CD14-positive monocyte (primary cell): Measurements from ENCODE around the gene DGKQ. TPM values are rescaled to one million over a fixed set of nuclear protein-coding genes. Genes with fewer than 3 reads are reported as not detected.

Experiments
- DNase-seq, 3 donors: peaks; one replicate each; pipeline ENCODE4 v3.0.0-alpha.2; 2011 to 2022
- H2AFZ ChIP-seq: 2 replicates; pipeline ENCODE4 v1.6.0; 2012; ENCODE audit warnings: mild to moderate bottlenecking, low read depth, low read length, inconsistent platforms; ENCODE audit not compliant: insufficient read depth, poor library complexity, severe bottlenecking
- H3K27ac ChIP-seq, 2 donors: 1 replicate in 1 of 2; 2 replicates in 1 of 2; pipeline ENCODE4 v1.5.1; 2012 to 2013; ENCODE audit warnings: low read length in 2 of 2, control low read depth in 1 of 2, inconsistent platforms in 1 of 2, low read depth in 1 of 2, mild to moderate bottlenecking in 1 of 2
- H3K27me3 ChIP-seq, 2 donors: one replicate each; pipeline versions ENCODE4 v1.6.0 to v1.6.1; 2011 to 2013; ENCODE audit warnings: low read length in 2 of 2; ENCODE audit not compliant: control insufficient read depth in 2 of 2, insufficient read depth in 2 of 2
- H3K36me3 ChIP-seq, 2 donors: replicated peaks in 1 of 2; 1 replicate in 1 of 2; 2 replicates in 1 of 2; pipeline versions ENCODE4 v1.5.1 to v1.6.1; 2012 to 2013; ENCODE audit warnings: low read length in 2 of 2, control low read depth in 1 of 2, inconsistent platforms in 1 of 2, mild to moderate bottlenecking in 1 of 2; ENCODE audit not compliant: insufficient read depth in 2 of 2, control insufficient read depth in 1 of 2
- H3K4me1 ChIP-seq, 2 donors: 1 replicate in 1 of 2; 2 replicates in 1 of 2; pipeline versions ENCODE4 v1.5.1 to v1.6.1; 2012 to 2013; ENCODE audit warnings: low read length in 2 of 2, control low read depth in 1 of 2, inconsistent platforms in 1 of 2, mild to moderate bottlenecking in 1 of 2, moderate library complexity in 1 of 2; ENCODE audit not compliant: insufficient read depth in 2 of 2, control insufficient read depth in 1 of 2
- H3K4me2 ChIP-seq: replicated peaks from 2 replicates; pipeline ENCODE3; 2012; ENCODE audit warnings: low read length, moderate library complexity, mild to moderate bottlenecking; ENCODE audit not compliant: poor library complexity, severe bottlenecking; ENCODE audit errors: extremely low read depth
- H3K4me3 ChIP-seq, 3 experiments: fragments of 200-600 bp in 1 of 3; sonication (generic) in 1 of 3; replicated peaks in 1 of 3; 1 replicate in 2 of 3; 2 replicates in 1 of 3; pipeline ENCODE4 v1.5.1; 2011 to 2013; ENCODE audit warnings: low read length in 3 of 3, mild to moderate bottlenecking in 3 of 3, control low read depth in 2 of 3, low read depth in 2 of 3, inconsistent platforms in 1 of 3, moderate library complexity in 1 of 3
- H3K79me2 ChIP-seq: 2 replicates; pipeline ENCODE4 v1.6.0; 2012; ENCODE audit warnings: mild to moderate bottlenecking, control low read depth, inconsistent platforms, low read length, moderate library complexity; ENCODE audit not compliant: insufficient read depth
- H3K9ac ChIP-seq: 2 replicates; pipeline ENCODE4 v1.6.0; 2017; ENCODE audit warnings: low read length, mild to moderate bottlenecking; ENCODE audit not compliant: insufficient read depth, poor library complexity, severe bottlenecking
- H3K9me3 ChIP-seq, 2 donors: replicated peaks in 1 of 2; 1 replicate in 1 of 2; 2 replicates in 1 of 2; pipeline versions ENCODE4 v1.5.1 to v1.6.1; 2012 to 2013; ENCODE audit warnings: low read length in 2 of 2, control low read depth in 1 of 2; ENCODE audit not compliant: control insufficient read depth in 1 of 2, insufficient read depth in 1 of 2
- H4K20me1 ChIP-seq: 2 replicates; pipeline ENCODE4 v1.6.0; 2012; ENCODE audit warnings: mild to moderate bottlenecking, low read length, control low read depth, moderate library complexity; ENCODE audit not compliant: insufficient read depth
- H3K27ac Mint-ChIP-seq, 7 donors: one replicate each; pipeline ENCODE4 v1.8.0; 2020; ENCODE audit warnings: mild to moderate bottlenecking in 7 of 7, mixed read lengths in 7 of 7, moderate library complexity in 6 of 7, inconsistent platforms in 2 of 7
- H3K27me3 Mint-ChIP-seq, 3 donors: one replicate each; pipeline ENCODE4 v1.8.0; 2021 to 2022; ENCODE audit warnings: low read depth in 3 of 3, mild to moderate bottlenecking in 3 of 3, mixed read lengths in 3 of 3, moderate library complexity in 3 of 3, inconsistent platforms in 1 of 3
- H3K36me3 Mint-ChIP-seq, 2 donors: one replicate each; pipeline ENCODE4 v1.8.0; 2020; ENCODE audit warnings: mixed read lengths in 2 of 2, inconsistent platforms in 1 of 2, mild to moderate bottlenecking in 1 of 2
- H3K4me1 Mint-ChIP-seq: one replicate; pipeline ENCODE4 v1.8.0; 2020; ENCODE audit warnings: mild to moderate bottlenecking, mixed read lengths
- H3K4me3 Mint-ChIP-seq, 2 donors: one replicate each; pipeline ENCODE4 v1.8.0; 2020; ENCODE audit warnings: mild to moderate bottlenecking in 2 of 2, mixed read lengths in 2 of 2, moderate library complexity in 1 of 2
- H3K9me3 Mint-ChIP-seq, 7 donors: one replicate each; pipeline ENCODE4 v1.8.0; 2020 to 2022; ENCODE audit warnings: mixed read lengths in 7 of 7, mild to moderate bottlenecking in 6 of 7, moderate library complexity in 6 of 7, inconsistent platforms in 2 of 7
- WGBS: methylation state at CpG from one replicate; pipeline ENCODE4 v1.1.5; 2013; ENCODE audit warnings: missing lambda C conversion rate; ENCODE audit not compliant: insufficient coverage; 5-methylcytosine and 5-hydroxymethylcytosine counted together
- intact Hi-C, 2 donors: fragments of 100-400 bp; cut with micrococcal nuclease; formaldehyde crosslinking; loops; one replicate each; pipeline versions ENCODE4 v1.15.0 to v1.15.1; 2023
- polyA plus RNA-seq, 3 donors: library from polyadenylated mRNA; depleted of rRNA in 1 of 3; unstranded in 2 of 3; stranded (reverse) in 1 of 3; fragments of 300-500 nt in 2 of 3; fragments of >200 nt in 1 of 3; fragmentation: Illumina TruSeq in 2 of 3; gene quantifications; 1 replicate in 2 of 3; 2 replicates in 1 of 3; pipeline ENCODE4 v1.2.3, GENCODE V29; 2012 to 2021
- TF ChIP-seq, protein P1 (sequence below): fragments of 200-600 bp; IDR thresholded peaks from one replicate; pipeline ENCODE4 v1.8.0; 2022; ENCODE audit warnings: antibody characterized with exemption, mild to moderate bottlenecking

Gene DGKQ
- polyA plus RNA-seq, 3 donors, result 0.58 to 23.1 (median 2.4) TPM

GRCh38 chr4:1018147-1019020, 45.0 kb upstream of the DGKQ start:
- intact Hi-C loops, result no loop called here
- no peak overlapping the region for H3K9ac ChIP-seq

GRCh38 chr4:1017706-1018105, 44.3 kb upstream of the DGKQ start:
- peaks cover under 1% of the 10 kb centered on the region for H4K20me1 ChIP-seq
- Mint-ChIP-seq H3K36me3 (no peaks in the 10 kb centered on the region), H3K27me3 (peaks cover 0 to 5% (median 4%) of the 10 kb centered on the region in 3 donors), H3K4me1 (peaks cover 7% of the 10 kb centered on the region), H3K27ac (no peak overlapping the region), H3K4me3 (no peak overlapping the region), H3K9me3 (no peaks in the 10 kb centered on the region)
- TF ChIP-seq, protein P1, sequence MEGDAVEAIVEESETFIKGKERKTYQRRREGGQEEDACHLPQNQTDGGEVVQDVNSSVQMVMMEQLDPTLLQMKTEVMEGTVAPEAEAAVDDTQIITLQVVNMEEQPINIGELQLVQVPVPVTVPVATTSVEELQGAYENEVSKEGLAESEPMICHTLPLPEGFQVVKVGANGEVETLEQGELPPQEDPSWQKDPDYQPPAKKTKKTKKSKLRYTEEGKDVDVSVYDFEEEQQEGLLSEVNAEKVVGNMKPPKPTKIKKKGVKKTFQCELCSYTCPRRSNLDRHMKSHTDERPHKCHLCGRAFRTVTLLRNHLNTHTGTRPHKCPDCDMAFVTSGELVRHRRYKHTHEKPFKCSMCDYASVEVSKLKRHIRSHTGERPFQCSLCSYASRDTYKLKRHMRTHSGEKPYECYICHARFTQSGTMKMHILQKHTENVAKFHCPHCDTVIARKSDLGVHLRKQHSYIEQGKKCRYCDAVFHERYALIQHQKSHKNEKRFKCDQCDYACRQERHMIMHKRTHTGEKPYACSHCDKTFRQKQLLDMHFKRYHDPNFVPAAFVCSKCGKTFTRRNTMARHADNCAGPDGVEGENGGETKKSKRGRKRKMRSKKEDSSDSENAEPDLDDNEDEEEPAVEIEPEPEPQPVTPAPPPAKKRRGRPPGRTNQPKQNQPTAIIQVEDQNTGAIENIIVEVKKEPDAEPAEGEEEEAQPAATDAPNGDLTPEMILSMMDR, result no peak
- H3K4me2 ChIP-seq, result no peak overlapping the region
- H3K79me2 ChIP-seq, result no peaks in the 10 kb centered on the region
- no peaks in the 10 kb centered on the region for H3K9me3 ChIP-seq
- H3K4me1 ChIP-seq, result peaks cover 0 to 18% of the 10 kb centered on the region in 2 donors
- H3K27me3 ChIP-seq, result peaks cover 0 to 4% of the 10 kb centered on the region in 2 donors
- DNase-seq, result no peak
- WGBS, result 98% methylated on average over 8 of the region's 15 CpGs
- no peak overlapping the region for H3K4me3 ChIP-seq
- H3K36me3 ChIP-seq, result no peaks in the 10 kb centered on the region
- no peak overlapping the region for H2AFZ ChIP-seq
- H3K9ac ChIP-seq, result no peak overlapping the region
- no peak overlapping the region for H3K27ac ChIP-seq
- intact Hi-C loops, result no loop called here

More at GRCh38 chr4:1018147-1019020, 45.0 kb upstream of the DGKQ start:
- H3K4me1 Mint-ChIP-seq, result peaks cover 7% of the 10 kb centered on the region
- H3K27ac Mint-ChIP-seq, result no peak overlapping the region
- Histone ChIP-seq H3K79me2 (no peaks in the 10 kb centered on the region), H3K27me3 (no peaks in the 10 kb centered on the region), H3K36me3 (no peaks in the 10 kb centered on the region), H3K9me3 (no peaks in the 10 kb centered on the region), H2AFZ (no peak overlapping the region), H3K4me1 (peaks cover 0 to 13% of the 10 kb centered on the region in 2 donors), H4K20me1 (no peaks in the 10 kb centered on the region), H3K27ac (no peak overlapping the region), H3K4me2 (no peak overlapping the region), H3K4me3 (no peak overlapping the region)
- no peak for DNase-seq
- 98% methylated on average over 21 of the region's 29 CpGs for WGBS
- no peaks in the 10 kb centered on the region for H3K36me3 Mint-ChIP-seq
- TF ChIP-seq, protein P1, result no peak
- no peak overlapping the region for H3K4me3 Mint-ChIP-seq
- peaks cover 0 to 3% (median 1%) of the 10 kb centered on the region in 3 donors for H3K27me3 Mint-ChIP-seq
- no peaks in the 10 kb centered on the region for H3K9me3 Mint-ChIP-seq
